HT-29 (cell line): ENCODE results near the gene PHGDH. TPM values are rescaled to one million over a fixed set of nuclear protein-coding genes. Genes with fewer than 3 reads are reported as not detected.

ENCODE experiments used
- DNase-seq: peaks from one replicate; pipeline ENCODE4 v3.0.0-alpha.2; 2015; ENCODE audit warnings: low spot score
- total RNA-seq: library from RNA; depleted of rRNA; stranded (reverse); fragments of >200 nt; shearing (Covaris generic); gene quantifications from 2 replicates; pipeline ENCODE4 v1.2.3, GENCODE V29; 2014; rRNA removed

PHGDH gene
- total RNA-seq, 1 experiment from 2014 or later: 59.1 TPM

- no peak for DNase-seq
Measured at GRCh38 chr1:119790451-119791198, 78.9 kb downstream of the PHGDH start.

GRCh38 chr1:119791377-119791776 lies 79.6 kb downstream of the PHGDH start:
- DNase-seq: no peak

Other genes starting within 250 kb of the PHGDH start
- 1.3 TPM in 1 of 2 replicates, not detected in the other for gene HSD3B1, start 204.7 kb upstream of the PHGDH start, total RNA-seq
- gene ZNF697, start 63.7 kb upstream of the PHGDH start, total RNA-seq: 1.3 and 1.8 TPM in 2 replicates
- 4.1 and 10.2 TPM in 2 replicates for gene HMGCS2, start 57.0 kb downstream of the PHGDH start, total RNA-seq
- 12.4 and 12.8 TPM in 2 replicates for gene REG4, start 99.5 kb downstream of the PHGDH start, total RNA-seq
- not detected in 2 replicates for gene ADAM30, start 184.6 kb downstream of the PHGDH start, total RNA-seq